Fibroblast of villous mesenchyme (primary cell): Measurements from ENCODE around the gene PLK2. TPM values are rescaled to one million over a fixed set of nuclear protein-coding genes. Genes with fewer than 3 reads are reported as not detected.
A peak's percentile ranks its signal among the peaks of the same experiment; 100 is the strongest.

Source experiments
- DNase-seq: peaks from one replicate; pipeline ENCODE4 v3.0.0-alpha.2; 2010; ENCODE audit warnings: low read depth
- H3K4me3 ChIP-seq: 2 replicates; pipeline ENCODE4 v1.5.1; 2011; ENCODE audit warnings: low read depth, mild to moderate bottlenecking, low read length
- total RNA-seq: library from RNA; depleted of rRNA; stranded (reverse); fragments of >200 nt; gene quantifications from 2 replicates; pipeline ENCODE4 v1.2.3, GENCODE V29; 2012
- TF ChIP-seq, protein P1 (sequence below): IDR thresholded peaks from 2 replicates; pipeline ENCODE4 v1.5.1; 2012; ENCODE audit warnings: low read depth, mild to moderate bottlenecking, low read length; ENCODE audit not compliant: insufficient read depth

The PLK2 gene
- 219 and 297 TPM in 2 replicates for total RNA-seq

DNA sequence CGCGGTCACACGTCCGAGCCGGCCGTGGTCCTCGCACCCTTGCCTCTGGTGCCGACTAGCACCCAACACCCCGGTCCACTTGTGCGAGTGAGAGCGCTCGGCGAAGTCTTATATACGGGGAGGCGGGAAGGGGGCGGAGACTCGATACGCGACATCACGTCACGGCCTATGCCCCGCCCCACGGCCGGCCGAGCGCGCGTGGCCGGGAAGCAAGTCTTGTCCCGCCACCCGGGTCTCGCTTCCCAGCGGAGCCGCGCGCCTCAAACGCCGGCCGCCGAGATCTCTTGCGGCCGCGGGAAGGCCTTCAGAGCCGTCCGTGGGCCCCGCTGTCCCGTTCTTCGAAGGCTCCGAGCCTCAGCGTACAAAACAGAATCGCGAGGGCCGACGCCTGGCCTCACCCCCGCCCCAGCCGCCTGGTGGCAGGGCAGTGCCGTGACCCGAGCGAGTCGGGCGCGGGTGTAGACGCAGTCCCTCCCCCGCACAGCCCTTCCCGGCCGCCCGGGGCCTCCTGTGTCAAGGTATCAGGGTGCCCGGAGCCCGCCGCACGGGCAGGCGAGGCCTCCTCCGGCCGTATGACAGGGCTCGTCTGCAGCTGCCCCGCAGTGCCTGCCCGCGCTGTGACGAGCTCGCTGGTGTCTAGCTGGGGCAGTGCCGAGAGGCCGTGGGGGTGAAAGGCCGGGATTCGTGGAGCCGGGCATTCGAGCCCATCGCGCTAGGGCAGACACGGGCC lies at the start of gene PLK2:
Gene PLK2 (minus strand): TSS at position 85 of the 730 bp plus-strand sequence. CDS start 127 bp downstream, outside the sequence.
- peak; percentile 96 for DNase-seq
- TF ChIP-seq, protein P1, sequence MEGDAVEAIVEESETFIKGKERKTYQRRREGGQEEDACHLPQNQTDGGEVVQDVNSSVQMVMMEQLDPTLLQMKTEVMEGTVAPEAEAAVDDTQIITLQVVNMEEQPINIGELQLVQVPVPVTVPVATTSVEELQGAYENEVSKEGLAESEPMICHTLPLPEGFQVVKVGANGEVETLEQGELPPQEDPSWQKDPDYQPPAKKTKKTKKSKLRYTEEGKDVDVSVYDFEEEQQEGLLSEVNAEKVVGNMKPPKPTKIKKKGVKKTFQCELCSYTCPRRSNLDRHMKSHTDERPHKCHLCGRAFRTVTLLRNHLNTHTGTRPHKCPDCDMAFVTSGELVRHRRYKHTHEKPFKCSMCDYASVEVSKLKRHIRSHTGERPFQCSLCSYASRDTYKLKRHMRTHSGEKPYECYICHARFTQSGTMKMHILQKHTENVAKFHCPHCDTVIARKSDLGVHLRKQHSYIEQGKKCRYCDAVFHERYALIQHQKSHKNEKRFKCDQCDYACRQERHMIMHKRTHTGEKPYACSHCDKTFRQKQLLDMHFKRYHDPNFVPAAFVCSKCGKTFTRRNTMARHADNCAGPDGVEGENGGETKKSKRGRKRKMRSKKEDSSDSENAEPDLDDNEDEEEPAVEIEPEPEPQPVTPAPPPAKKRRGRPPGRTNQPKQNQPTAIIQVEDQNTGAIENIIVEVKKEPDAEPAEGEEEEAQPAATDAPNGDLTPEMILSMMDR: peak; percentile 43
- H3K4me3 ChIP-seq: peak within 1 kb of the TSS; percentile 91

DNA sequence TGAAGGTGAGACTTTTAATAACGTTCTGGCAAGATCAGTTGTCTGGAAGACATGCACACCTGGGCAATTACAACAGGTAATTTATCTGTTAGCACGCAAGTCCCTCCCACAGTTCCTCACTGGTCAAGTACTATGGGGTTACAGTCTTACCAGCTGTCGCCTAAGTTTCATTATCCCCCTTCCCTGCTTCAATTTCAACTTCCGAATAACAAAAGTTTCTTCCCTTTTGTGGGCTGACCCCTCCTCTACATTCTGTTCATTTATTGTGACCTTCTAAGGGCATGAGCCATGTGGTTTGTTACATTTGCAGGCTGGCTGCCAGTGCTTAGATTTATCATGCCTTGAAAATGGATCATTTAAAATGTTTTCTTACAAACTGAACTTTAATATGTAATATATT lies 47.8 kb upstream of the PLK2 start:
- TF ChIP-seq, protein P1: no peak
- DNase-seq: no peak
- no peak overlapping the region for H3K4me3 ChIP-seq

DNA sequence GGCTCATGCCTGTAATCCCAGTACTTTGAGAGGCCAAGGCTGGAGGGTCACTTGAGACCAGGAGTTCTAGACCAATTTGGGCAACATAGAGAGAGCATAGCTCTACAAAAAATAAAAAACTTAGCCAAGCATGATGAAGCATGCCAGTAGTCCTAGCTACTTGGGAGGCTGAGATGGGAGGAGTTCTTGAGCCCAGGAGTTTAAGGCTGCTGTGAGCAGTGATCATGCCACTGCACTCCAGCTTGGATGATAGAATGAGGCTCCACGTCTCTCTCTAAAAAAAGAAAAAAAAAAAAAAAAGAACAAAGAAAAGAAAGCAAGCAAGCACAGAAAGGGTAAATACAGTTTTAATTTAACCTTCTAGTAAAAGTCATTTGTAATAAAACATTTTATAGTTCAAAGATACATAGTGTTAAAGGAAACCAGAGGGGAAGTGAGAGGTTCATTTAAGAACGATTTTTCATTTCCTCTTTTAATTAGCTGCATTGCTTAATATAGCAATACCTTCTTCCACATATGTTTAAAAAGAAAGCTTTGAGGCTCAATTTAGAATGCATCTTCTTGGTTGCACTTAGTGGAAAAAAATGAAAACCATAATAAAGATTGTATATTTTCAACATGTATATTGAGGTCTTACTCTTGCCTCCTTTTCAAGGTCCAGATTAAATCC lies 46.2 kb upstream of the PLK2 start:
- TF ChIP-seq, protein P1: no peak

DNA sequence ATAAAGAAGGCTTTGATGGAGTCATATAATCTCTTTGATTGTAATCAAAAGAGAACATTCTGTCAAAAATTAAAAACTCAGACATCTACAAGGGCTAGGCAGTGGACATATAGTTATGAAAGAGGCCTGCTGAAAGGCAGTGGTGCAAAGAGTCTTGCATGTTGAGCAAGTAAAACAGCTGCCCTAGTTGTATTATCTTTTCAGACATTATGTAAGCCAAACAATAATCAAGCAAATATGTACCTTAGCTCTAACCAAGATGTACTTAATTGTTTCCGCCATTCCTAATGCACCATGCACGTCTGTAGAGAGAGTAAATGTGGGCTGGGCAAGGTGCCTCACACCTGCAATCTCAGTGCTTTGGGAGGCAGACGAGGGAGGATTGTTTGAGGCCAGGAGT lies 45.6 kb upstream of the PLK2 start:
- no peak for DNase-seq

More for the DNA sequence above, 46.2 kb upstream of the PLK2 start:
- H3K4me3 ChIP-seq: no peak overlapping the region
- no peak for DNase-seq

DNA sequence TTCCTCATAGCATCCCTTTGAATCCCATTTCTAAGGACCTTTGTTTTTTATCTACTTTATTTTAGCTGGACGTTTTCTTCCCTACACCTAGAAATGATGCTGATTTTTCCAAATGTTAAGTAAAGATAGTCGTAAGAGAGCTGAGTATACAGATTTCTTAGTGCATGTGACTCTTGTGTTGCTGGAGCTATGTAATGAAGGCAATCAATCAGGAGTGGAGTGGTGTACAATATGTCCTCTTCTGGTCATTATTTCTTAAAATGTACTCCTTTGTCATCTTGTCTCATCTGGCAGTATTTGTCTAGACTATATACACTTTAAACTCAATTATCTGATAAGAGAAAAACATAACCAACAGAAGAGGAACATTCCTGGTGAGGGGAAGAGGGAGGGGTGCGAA lies 44.9 kb upstream of the PLK2 start:
- H3K4me3 ChIP-seq: no peak overlapping the region
- TF ChIP-seq, protein P1: no peak
- DNase-seq: no peak

More for the DNA sequence above, 45.6 kb upstream of the PLK2 start:
- TF ChIP-seq, protein P1: no peak
- no peak overlapping the region for H3K4me3 ChIP-seq

DNA sequence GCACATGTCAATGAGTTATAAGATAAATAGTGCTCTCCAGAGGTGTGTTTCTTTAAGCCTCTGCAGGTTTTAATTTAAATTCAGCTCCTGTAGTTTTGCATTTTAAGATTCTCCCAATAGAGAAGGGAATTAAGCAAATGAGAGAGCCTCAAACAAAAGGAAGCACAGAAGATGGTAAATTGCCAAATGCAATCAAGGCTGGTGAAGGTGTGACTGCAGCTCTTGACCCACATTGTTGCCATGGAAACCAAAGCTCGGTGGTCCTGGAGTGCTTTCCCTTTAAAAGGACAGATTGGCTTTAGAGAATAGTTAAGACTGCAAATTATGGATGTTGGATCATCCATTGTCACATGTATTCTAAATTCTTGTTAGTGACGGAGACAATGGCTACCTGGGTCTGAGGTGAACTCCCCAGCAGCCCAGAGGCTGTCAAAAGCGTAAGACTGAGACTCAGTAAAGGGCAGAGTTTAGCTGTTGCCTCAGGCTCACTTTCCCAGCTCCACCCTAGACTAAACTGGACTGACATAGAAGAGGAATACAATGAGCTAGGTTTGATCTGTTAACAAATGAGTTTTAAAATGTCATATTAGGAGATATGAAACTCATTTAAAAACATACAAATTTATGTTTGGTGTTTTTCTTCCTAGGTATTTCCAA lies 43.6 kb upstream of the PLK2 start:
- TF ChIP-seq, protein P1: no peak
- H3K4me3 ChIP-seq: no peak overlapping the region
- DNase-seq: no peak
